NOMO-1 treated with DMSO at 0.1 percent for 48 hours (cell line): ENCODE results near the gene TESK2.
A peak's percentile ranks its signal among the peaks of the same experiment; 100 is the strongest.

Source experiments
- DNase-seq: peaks from one replicate; lab custom pipeline; 2025; ENCODE audit not compliant: unreplicated experiment; lab: John Stamatoyannopoulos, UW

The TESK2 gene

GRCh38 chr1:45314266-45314665, 176.7 kb downstream of the TESK2 start:
- no peak for DNase-seq

DNA sequence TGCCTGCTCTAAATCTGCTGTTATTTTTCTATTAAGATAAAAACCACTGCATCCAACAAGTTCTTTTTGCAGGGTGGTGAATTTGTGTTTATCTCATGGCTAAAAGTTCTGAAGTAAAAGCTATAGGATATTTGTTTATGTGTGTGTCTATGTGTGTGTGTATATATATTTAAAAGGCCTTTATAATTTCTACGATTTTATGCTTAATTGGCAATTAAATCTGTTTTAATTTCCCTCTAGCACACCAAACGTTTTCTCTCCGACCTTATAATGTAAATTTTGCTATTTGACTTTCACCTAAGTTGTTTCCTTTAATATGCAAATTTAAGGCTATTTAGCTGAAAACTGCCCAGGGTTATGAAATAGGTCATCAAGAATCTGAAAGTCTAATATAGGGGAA, 184.1 kb downstream of the TESK2 start:
- DNase-seq = no peak

- peak; percentile 13 for DNase-seq
Measured at GRCh38 chr1:45306319-45306718, 184.6 kb downstream of the TESK2 start.

- DNase-seq = no peak
Measured at GRCh38 chr1:45305231-45305630, 185.7 kb downstream of the TESK2 start.

GRCh38 chr1:45304311-45305081, 186.5 kb downstream of the TESK2 start:
- no peak for DNase-seq

- DNase-seq = peak; percentile 96
Measured at GRCh38 chr1:45303520-45304310, 187.2 kb downstream of the TESK2 start.

DNA sequence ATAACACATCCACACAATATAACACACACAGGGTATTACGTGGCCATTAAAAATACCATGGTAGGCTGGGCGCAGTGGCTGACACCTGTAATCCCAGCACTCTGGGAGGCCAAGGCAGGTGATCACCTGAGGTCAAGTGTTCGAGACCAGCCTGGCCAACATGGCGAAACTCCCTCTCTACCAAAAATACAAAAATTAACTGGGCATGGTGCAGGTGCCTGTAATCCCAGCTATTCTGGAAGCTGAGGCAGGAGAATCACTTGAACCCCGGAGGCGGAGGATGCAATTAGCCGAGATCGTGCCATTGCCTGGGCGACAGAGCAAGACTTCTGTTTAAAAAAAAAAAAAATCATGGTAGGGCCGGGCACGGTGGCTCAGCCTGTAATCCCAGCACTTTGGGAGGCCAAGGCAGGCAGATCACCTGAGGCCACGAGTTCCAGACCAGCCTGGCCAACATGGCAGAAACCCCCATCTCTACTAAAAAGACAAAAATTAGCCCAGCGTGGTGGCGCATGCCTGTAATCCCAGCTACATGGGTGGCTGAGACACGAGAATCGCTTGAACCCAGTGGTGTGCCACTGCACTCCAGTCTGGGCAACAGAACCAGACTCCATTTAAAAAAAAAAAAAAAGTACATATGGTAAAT, 188.3 kb downstream of the TESK2 start:
- no peak for DNase-seq

GRCh38 chr1:45300669-45300997, 190.3 kb downstream of the TESK2 start:
- no peak for DNase-seq

DNA sequence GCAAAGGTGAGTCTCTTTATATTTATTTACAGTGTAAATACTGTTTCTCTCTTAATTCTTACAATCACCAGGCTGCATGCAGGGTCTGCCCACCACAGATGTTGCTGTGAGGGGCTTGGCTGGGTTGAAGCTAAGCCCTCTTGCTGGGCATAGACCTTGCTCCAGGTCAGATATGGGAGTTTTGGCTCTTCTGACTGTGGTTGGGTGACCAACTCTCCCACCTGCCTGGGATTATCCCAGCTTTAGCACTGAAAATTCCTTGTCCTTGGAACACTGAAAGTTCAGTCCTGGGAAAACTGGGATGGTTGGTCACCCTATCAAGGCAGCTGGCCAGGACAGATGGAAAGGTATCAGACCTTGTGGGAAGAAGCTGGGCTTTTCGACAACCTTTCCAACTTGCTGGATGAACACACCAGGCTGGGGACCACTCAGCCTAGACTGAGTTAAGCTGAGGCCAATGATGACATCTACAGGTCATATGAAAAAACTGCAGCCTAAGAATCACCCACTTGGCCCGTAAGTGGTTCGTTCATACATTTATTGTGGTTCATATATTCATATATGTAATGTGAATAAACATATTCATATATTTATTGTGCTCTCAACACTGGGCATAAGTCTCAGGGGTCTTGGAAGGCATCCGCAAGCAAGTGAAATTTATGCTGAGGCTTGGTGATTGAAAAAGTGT, 190.8 kb downstream of the TESK2 start:
- DNase-seq = peak; percentile 66

DNA sequence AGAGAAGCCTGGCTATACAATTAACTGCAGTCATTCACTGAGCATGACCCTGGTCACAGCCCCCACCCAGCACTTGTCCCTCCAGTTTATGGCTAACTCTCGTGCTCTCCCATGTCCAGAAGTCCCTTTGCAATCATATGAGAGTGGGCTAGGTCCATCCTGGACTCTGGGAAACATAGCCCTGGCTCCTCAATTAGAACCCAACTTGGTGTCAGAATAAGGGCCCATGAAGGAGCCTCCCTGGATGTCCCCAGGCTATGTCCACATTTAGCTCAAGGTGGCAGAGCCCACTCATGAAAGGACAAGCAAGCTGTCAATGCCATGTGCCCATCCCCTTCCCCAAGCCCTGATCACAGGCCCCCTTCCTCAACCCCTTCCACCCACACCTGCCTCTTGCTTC, 191.7 kb downstream of the TESK2 start:
- no peak for DNase-seq

DNA sequence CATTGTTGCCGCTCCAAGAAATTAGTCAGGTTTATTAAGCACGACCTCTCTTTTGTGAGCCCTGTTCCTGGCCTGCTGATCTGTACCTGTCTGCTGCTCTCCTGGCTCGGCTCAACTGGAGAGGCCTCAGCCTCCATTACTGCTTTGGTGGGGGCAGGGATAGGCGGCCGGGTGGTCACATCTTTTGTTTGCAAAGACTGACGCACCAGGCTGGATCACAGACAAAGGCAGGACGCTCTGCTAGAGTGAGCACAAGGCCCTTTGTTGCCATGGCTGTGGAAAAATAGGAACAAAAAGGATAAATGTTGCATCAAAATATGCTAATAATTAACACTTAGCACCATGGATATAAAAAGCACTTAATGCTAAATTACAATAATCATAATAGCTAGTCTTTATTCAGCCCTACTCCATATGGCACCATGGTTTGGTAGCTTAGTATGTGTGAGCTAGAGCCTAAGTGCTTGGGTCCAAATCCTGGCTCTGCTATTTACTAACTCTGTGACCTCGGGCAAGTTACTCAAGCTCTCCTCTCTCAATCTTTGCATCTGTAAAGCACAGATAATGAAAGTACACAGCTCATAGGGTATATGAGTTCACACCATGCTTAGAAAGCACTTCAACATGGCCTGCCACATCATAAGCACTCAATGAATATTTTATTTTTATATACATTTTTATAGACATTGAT, 193.2 kb downstream of the TESK2 start:
- DNase-seq = no peak
